Measurements from ENCODE around the gene FAM170B. TPM values are rescaled to one million over a fixed set of nuclear protein-coding genes. Genes with fewer than 3 reads are reported as not detected.

Gene FAM170B
- polyA plus RNA-seq, 1 donor, result not detected

GRCh38 chr10:49169776-49170175, 36.0 kb upstream of the FAM170B start:
- no peak for DNase-seq (ENCODE audit: low read depth)

GRCh38 chr10:49168831-49169500, 35.1 kb upstream of the FAM170B start:
- no peak for DNase-seq (ENCODE audit: low read depth)

GRCh38 chr10:49168171-49168540, 34.3 kb upstream of the FAM170B start:
- DNase-seq (ENCODE audit: low read depth), result no peak

GRCh38 chr10:49167425-49168170, 33.8 kb upstream of the FAM170B start:
- no peak for DNase-seq (ENCODE audit: low read depth)

GRCh38 chr10:49166484-49167400, 32.9 kb upstream of the FAM170B start:
- no peak for DNase-seq (ENCODE audit: low read depth)

GRCh38 chr10:49165821-49166483, 32.1 kb upstream of the FAM170B start:
- no peak for DNase-seq (ENCODE audit: low read depth)

GRCh38 chr10:49165259-49165658, 31.4 kb upstream of the FAM170B start:
- DNase-seq (ENCODE audit: low read depth), result no peak

- DNase-seq (ENCODE audit: low read depth), result no peak
Observed at GRCh38 chr10:49164559-49165188, 30.9 kb upstream of the FAM170B start.

GRCh38 chr10:49163741-49164140, 29.9 kb upstream of the FAM170B start:
- DNase-seq (ENCODE audit: low read depth), result no peak

- no peak for DNase-seq (ENCODE audit: low read depth)
Observed at GRCh38 chr10:49162761-49163310, 29.0 kb upstream of the FAM170B start.

GRCh38 chr10:49162063-49162462, 28.2 kb upstream of the FAM170B start:
- DNase-seq (ENCODE audit: low read depth), result no peak

- peak; percentile 63 for DNase-seq (ENCODE audit: low read depth)
Observed at GRCh38 chr10:49161411-49161997, 27.7 kb upstream of the FAM170B start.

- DNase-seq (ENCODE audit: low read depth), result no peak
Observed at GRCh38 chr10:49160814-49161213, 27.0 kb upstream of the FAM170B start.

GRCh38 chr10:49160110-49160509, 26.3 kb upstream of the FAM170B start:
- DNase-seq (ENCODE audit: low read depth), result no peak

- DNase-seq (ENCODE audit: low read depth), result no peak
Observed at GRCh38 chr10:49158915-49159314, 25.1 kb upstream of the FAM170B start.

- no peak for DNase-seq (ENCODE audit: low read depth)
Observed at GRCh38 chr10:49158404-49158803, 24.6 kb upstream of the FAM170B start.

- no peak for DNase-seq (ENCODE audit: low read depth)
Observed at GRCh38 chr10:49157229-49157628, 23.4 kb upstream of the FAM170B start.

GRCh38 chr10:49154641-49155040, 20.8 kb upstream of the FAM170B start:
- DNase-seq (ENCODE audit: low read depth), result no peak

GRCh38 chr10:49153971-49154370, 20.1 kb upstream of the FAM170B start:
- no peak for DNase-seq (ENCODE audit: low read depth)

GRCh38 chr10:49153115-49153514, 19.3 kb upstream of the FAM170B start:
- no peak for DNase-seq (ENCODE audit: low read depth)

- no peak for DNase-seq (ENCODE audit: low read depth)
Observed at GRCh38 chr10:49152663-49153062, 18.8 kb upstream of the FAM170B start.

Data from forelimb muscle (tissue), 1 donor.